Measurements from ENCODE around the gene PGM3.

Gene PGM3

DNA sequence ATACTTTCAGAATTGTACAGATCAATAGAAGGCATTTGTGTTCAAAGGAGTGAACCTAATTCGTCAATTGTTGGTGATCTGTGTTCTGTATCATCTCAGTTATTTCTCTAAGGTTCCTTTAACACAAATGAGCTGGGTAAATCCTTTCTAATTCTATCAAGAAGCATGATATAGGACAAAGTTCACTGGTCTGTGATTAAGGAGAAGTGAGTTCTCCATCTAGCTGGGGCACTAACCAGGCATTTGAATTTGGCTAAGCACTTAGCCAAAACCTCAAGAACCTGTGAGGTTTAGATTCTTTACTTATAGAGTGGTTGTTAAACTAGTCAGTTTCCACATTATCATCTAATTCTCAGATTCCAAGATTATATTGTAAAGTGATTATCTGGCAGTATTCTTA is 75.3 kb downstream of the PGM3 start:
- no peak for DNase-seq (ENCODE audit: low read depth)

All from stimulated activated CD8-positive, alpha-beta memory T cell treated with anti-CD3 and anti-CD28 coated beads, Interleukin-12 subunit alpha, Interleukin-12 subunit beta, amount 100 ng/mL, for 1 hour (primary cell).